Ovary (tissue), 9 donors: ENCODE data around the gene PPP2R5A. TPM values are rescaled to one million over a fixed set of nuclear protein-coding genes. Genes with fewer than 3 reads are reported as not detected.

Experiments used
- DNase-seq, 5 donors: peaks; one replicate each; pipeline ENCODE4 v3.0.0-alpha.2; 2019 to 2020
- H3K27ac ChIP-seq, 2 donors: fragments of 200-600 bp; one replicate each; pipeline versions ENCODE4 v1.5.1 to v1.8.0; 2019 to 2022
- H3K27me3 ChIP-seq: fragments of 200-600 bp; one replicate; pipeline ENCODE4 v1.8.0; 2022
- H3K36me3 ChIP-seq: fragments of 200-600 bp; sonication (generic); one replicate; pipeline ENCODE4 v1.5.1; 2019
- H3K4me1 ChIP-seq: one replicate; pipeline ENCODE4 v1.8.1; 2013; ENCODE audit warnings: mild to moderate bottlenecking, moderate library complexity; ENCODE audit not compliant: insufficient read depth
- H3K4me3 ChIP-seq: fragments of 200-600 bp; sonication (generic); one replicate; pipeline ENCODE4 v1.5.1; 2017
- H3K9me3 ChIP-seq, 2 donors: fragments of 200-600 bp in 1 of 2; sonication (generic) in 1 of 2; one replicate each; pipeline versions ENCODE4 v1.5.1 to v1.8.1; 2013 to 2019; ENCODE audit warnings: mild to moderate bottlenecking in 1 of 2, moderate library complexity in 1 of 2
- CTCF ChIP-seq, 3 donors: fragments of 450-650 bp in 2 of 3; fragments of 200-600 bp in 1 of 3; IDR thresholded peaks; one replicate each; pipeline versions ENCODE4 v1.5.1 to v1.8.0; 2016 to 2022; ENCODE audit warnings: antibody characterized with exemption in 3 of 3, mild to moderate bottlenecking in 1 of 3
- EP300 ChIP-seq: sonication (generic); formaldehyde crosslinking; IDR thresholded peaks from one replicate; pipeline ENCODE4 v1.6.1; 2017; ENCODE audit warnings: antibody characterized with exemption
- POLR2A ChIP-seq: fragments of 450-650 bp; IDR thresholded peaks from one replicate; pipeline ENCODE4 v1.6.1; 2017; ENCODE audit warnings: antibody characterized with exemption, mild to moderate bottlenecking, moderate library complexity
- WGBS, 3 donors: extraction: QIAGEN DNeasy Blood & Tissue Kit in 1 of 3; methylation state at CpG; one replicate each; pipeline versions ENCODE4 v1.1.5 to v1.1.7; 2013 to 2017; 5-methylcytosine and 5-hydroxymethylcytosine counted together
- intact Hi-C, 4 donors: fragments of 100-400 bp; cut with DNase I; formaldehyde crosslinking; loops; one replicate each; pipeline versions ENCODE4 v1.11.0 to v1.15.1; 2022 to 2023
- polyA plus RNA-seq, 2 donors: library from polyadenylated mRNA; stranded (reverse); fragments of 200-250 nt in 1 of 2; fragments of 350-450 nt in 1 of 2; fragmentation: Illumina TruSeq in 1 of 2; extraction: RNeasy Lipid Tissue Mini Kit (QIAGEN cat#74804) in 1 of 2; gene quantifications; one replicate each; pipeline ENCODE4 v1.2.3, GENCODE V29; 2013 to 2014
- total RNA-seq, 7 donors: library from RNA; depleted of rRNA in 2 of 7; stranded (reverse); fragments of >200 nt in 2 of 7; fragmentation: NEBNext Ultra II Directional in 3 of 7; extraction: Animal tissue kit (Norgen Biotek cat#: 25700) in 3 of 7; gene quantifications; one replicate each; pipeline versions ENCODE4 v1.1.0 to v1.2.4, GENCODE V29; 2016 to 2023
- donor health status: DM: no; HTN: no; CAD: no; lungs with moderate emphysema.
- donor health status: DM: no; HTN: no; CAD: no.
- donor health status: Bipolar disorder and iron deficiency.
- donor health status: DM: yes; HTN: yes; CAD: no.
- donor health status: DM: no; HTN: no; CAD: no.
- donor health status: DM: yes; HTN: yes; CAD: no.

Gene PPP2R5A
- total and polyA plus RNA-seq, 9 donors = 16.6 to 34.3 (median 19.0) TPM

GRCh38 chr1:212359794-212360479 lies 74.7 kb downstream of the PPP2R5A start:
- H3K4me1 ChIP-seq = no peaks in the 10 kb centered on the region
- intact Hi-C loops = no loop called here
- WGBS, 3 donors = 78 to 83% (median 78%) methylated on average over 4 of the region's 4 CpGs
- no peak for DNase-seq
- H3K27ac ChIP-seq = no peak overlapping the region
- no peaks in the 10 kb centered on the region for H3K9me3 ChIP-seq
- no peak overlapping the region for H3K4me3 ChIP-seq
- no peaks in the 10 kb centered on the region for H3K27me3 ChIP-seq
- no peaks in the 10 kb centered on the region for H3K36me3 ChIP-seq
- no peak for TF ChIP-seq POLR2A
- TF ChIP-seq CTCF (IDR thresholded peaks at IDR 0.05) = no peak
- TF ChIP-seq EP300 = no peak

- no peaks in the 10 kb centered on the region for H3K36me3 ChIP-seq
- H3K27ac ChIP-seq = no peak overlapping the region
- no peak overlapping the region for H3K4me3 ChIP-seq
- H3K27me3 ChIP-seq = no peaks in the 10 kb centered on the region
- intact Hi-C loops = no loop called here
- H3K4me1 ChIP-seq = no peaks in the 10 kb centered on the region
- no peak for DNase-seq
- no peaks in the 10 kb centered on the region for H3K9me3 ChIP-seq
- TF ChIP-seq CTCF (IDR thresholded peaks at IDR 0.05) (no peak), POLR2A (no peak), EP300 (no peak)
- 84 to 87% (median 85%) methylated on average over 7 of the region's 7 CpGs for WGBS, 3 donors
Measured at GRCh38 chr1:212364985-212365384, 79.8 kb downstream of the PPP2R5A start.

DNA sequence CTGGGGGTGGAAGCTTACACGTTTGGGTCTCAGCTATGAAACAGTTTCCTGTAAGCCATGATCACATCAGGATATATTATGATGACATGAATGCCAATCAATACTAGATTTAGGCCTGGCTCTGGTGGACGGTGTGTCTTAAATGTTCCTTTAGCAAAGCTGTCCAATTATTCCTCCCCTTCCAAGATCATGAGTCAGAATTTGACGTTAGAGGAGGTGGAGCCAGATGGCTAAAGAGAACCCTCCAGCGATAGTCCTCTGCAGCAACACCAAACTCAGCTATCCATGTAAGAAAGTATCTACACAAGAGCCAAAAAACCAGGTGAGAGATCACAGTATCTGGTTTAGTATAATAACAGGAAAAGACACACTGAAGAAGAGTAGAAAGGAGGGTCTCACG lies 81.7 kb downstream of the PPP2R5A start:
- no peaks in the 10 kb centered on the region for H3K4me1 ChIP-seq
- TF ChIP-seq POLR2A (no peak), CTCF (IDR thresholded peaks at IDR 0.05) (no peak), EP300 (no peak)
- no peak overlapping the region for H3K27ac ChIP-seq
- intact Hi-C loops = no loop called here
- 68 to 75% (median 71%) methylated on average over 5 of the region's 5 CpGs for WGBS, 3 donors
- DNase-seq = no peak
- no peaks in the 10 kb centered on the region for H3K36me3 ChIP-seq
- no peaks in the 10 kb centered on the region for H3K27me3 ChIP-seq
- no peak overlapping the region for H3K4me3 ChIP-seq
- no peaks in the 10 kb centered on the region for H3K9me3 ChIP-seq

GRCh38 chr1:212367474-212368072 lies 82.4 kb downstream of the PPP2R5A start:
- DNase-seq = no peak
- H3K4me1 ChIP-seq = no peaks in the 10 kb centered on the region
- intact Hi-C loops = no loop called here
- H3K4me3 ChIP-seq = no peak overlapping the region
- 50 to 90% methylated on average over 2 of the region's 2 CpGs; no CpG with 5 or more reads in 1 of the 3 donors for WGBS, 3 donors
- H3K27ac ChIP-seq = no peak overlapping the region
- no peaks in the 10 kb centered on the region for H3K9me3 ChIP-seq
- no peaks in the 10 kb centered on the region for H3K36me3 ChIP-seq
- TF ChIP-seq CTCF (IDR thresholded peaks at IDR 0.05) = no peak
- TF ChIP-seq POLR2A = no peak
- TF ChIP-seq EP300 = no peak
- no peaks in the 10 kb centered on the region for H3K27me3 ChIP-seq
